NCI-H2107 treated with DMSO at 0.1 percent for 48 hours (cell line): Measurements from ENCODE around the gene KCNQ1OT1.

Source experiments
- DNase-seq: peaks from one replicate; lab custom pipeline; 2025; ENCODE audit not compliant: unreplicated experiment; lab: John Stamatoyannopoulos, UW

Gene KCNQ1OT1

GRCh38 chr11:2703363-2704141 lies 3.8 kb upstream of the KCNQ1OT1 start:
- no peak for DNase-seq

GRCh38 chr11:2702771-2703362 lies 3.1 kb upstream of the KCNQ1OT1 start:
- no peak for DNase-seq

GRCh38 chr11:2701898-2702434 lies 2.2 kb upstream of the KCNQ1OT1 start:
- no peak for DNase-seq

- DNase-seq: no peak
Measured at GRCh38 chr11:2701230-2701629, 1.4 kb upstream of the KCNQ1OT1 start.

GRCh38 chr11:2700415-2701211 lies 819 bp upstream of the KCNQ1OT1 start:
- no peak for DNase-seq

- DNase-seq: no peak
Measured at GRCh38 chr11:2699185-2699530, 636 bp downstream of the KCNQ1OT1 start.

GRCh38 chr11:2698386-2699184 lies 1.2 kb downstream of the KCNQ1OT1 start:
- no peak for DNase-seq

GRCh38 chr11:2697866-2698265 lies 1.9 kb downstream of the KCNQ1OT1 start:
- DNase-seq: no peak

GRCh38 chr11:2696455-2696854 lies 3.3 kb downstream of the KCNQ1OT1 start:
- DNase-seq: no peak

- DNase-seq: no peak
Measured at GRCh38 chr11:2694995-2695939, 4.5 kb downstream of the KCNQ1OT1 start.

- DNase-seq: no peak
Measured at GRCh38 chr11:2694495-2694894, 5.3 kb downstream of the KCNQ1OT1 start.

- no peak for DNase-seq
Measured at GRCh38 chr11:2693271-2694261, 6.2 kb downstream of the KCNQ1OT1 start.

GRCh38 chr11:2691991-2692875 lies 7.6 kb downstream of the KCNQ1OT1 start:
- peak; percentile 77 for DNase-seq

GRCh38 chr11:2691355-2691761 lies 8.4 kb downstream of the KCNQ1OT1 start:
- no peak for DNase-seq

- no peak for DNase-seq
Measured at GRCh38 chr11:2690596-2691354, 9.0 kb downstream of the KCNQ1OT1 start.

- DNase-seq: no peak
Measured at GRCh38 chr11:2689651-2690575, 9.9 kb downstream of the KCNQ1OT1 start.
